Hepatocyte (in vitro differentiated cells): Measurements from ENCODE around the gene EFNA2.

ENCODE experiments used
- CTCF ChIP-seq: fragments of 200-600 bp; sonication (generic); IDR thresholded peaks from 2 replicates; pipeline ENCODE4 v1.5.1; 2016; ENCODE audit warnings: antibody characterized with exemption, mild to moderate bottlenecking; ENCODE audit not compliant: poor library complexity
- EZH2 ChIP-seq: fragments of 200-600 bp; sonication (generic); IDR thresholded peaks from 2 replicates; pipeline ENCODE4 v1.6.1; 2016; ENCODE audit warnings: antibody characterized with exemption, mild to moderate bottlenecking, borderline replicate concordance
- EZH2phosphoT487 ChIP-seq: fragments of 200-600 bp; sonication (generic); IDR thresholded peaks from one replicate; pipeline ENCODE4 v1.6.1; 2018; ENCODE audit warnings: antibody characterized with exemption, mild to moderate bottlenecking, low read depth, moderate library complexity; ENCODE audit not compliant: unreplicated experiment, severe bottlenecking

GRCh38 chr19:1292419-1293151, 6.9 kb downstream of the EFNA2 start:
- TF ChIP-seq CTCF: no peak
- no peak for TF ChIP-seq EZH2phosphoT487
- no peak for TF ChIP-seq EZH2
